HG03039 (cell line): ENCODE results near the gene TRPV2.
A peak's percentile ranks its signal among the peaks of the same experiment; 100 is the strongest.

Experiments
- ATAC-seq: cut with Tn5 transposase; IDR thresholded peaks from one replicate; pipeline ENCODE4 v1.9.1; 2021; ENCODE audit warnings: mild to moderate bottlenecking, moderate library complexity; ENCODE audit not compliant: unreplicated experiment

Gene TRPV2

DNA sequence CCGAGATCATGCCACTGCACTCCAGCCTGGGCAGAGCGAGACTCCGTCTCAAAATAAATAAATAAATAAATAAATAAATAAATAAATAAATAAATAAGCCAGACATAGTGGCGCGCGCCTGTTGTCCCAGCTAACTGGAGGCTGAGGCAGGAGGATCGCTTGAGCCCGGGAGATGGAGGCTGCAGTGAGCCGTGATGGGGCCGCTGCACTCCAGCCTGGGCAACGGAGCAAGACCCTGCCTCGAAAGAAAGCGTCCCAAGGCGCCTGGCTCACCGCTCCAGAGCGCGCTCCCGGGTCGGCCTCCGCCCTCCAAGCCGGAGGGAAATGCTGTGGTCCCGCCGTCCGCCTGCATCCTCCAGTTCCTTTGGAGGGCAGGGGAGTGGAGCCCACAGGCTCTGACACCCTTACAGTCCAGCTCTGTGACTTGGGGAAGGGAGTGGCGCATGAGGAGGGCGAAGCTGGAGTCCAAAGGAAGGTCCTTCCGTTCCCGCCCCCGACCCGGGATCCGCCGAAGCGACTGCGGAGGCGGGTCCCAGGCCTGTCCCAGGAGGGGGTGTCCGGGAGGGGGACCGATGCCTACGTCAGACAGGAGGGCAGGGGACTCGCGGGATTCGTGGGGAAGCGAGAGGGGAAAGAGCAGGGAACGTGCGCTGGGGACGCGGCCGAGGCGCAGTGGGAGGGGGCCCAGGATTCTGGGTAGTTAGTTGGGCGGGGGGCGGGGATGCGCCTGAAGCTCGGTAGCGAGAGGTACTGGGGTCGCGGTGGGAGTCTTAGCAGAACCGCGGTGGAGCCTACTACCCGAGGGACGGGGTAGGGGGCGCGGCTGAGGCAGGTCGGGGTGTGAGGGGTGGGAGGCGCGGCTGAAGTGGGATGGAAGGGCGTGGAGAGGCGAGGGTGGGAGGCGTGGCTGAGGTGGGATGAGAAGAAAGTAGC is 8.4 kb upstream of the TRPV2 start:
- no peak for ATAC-seq

DNA sequence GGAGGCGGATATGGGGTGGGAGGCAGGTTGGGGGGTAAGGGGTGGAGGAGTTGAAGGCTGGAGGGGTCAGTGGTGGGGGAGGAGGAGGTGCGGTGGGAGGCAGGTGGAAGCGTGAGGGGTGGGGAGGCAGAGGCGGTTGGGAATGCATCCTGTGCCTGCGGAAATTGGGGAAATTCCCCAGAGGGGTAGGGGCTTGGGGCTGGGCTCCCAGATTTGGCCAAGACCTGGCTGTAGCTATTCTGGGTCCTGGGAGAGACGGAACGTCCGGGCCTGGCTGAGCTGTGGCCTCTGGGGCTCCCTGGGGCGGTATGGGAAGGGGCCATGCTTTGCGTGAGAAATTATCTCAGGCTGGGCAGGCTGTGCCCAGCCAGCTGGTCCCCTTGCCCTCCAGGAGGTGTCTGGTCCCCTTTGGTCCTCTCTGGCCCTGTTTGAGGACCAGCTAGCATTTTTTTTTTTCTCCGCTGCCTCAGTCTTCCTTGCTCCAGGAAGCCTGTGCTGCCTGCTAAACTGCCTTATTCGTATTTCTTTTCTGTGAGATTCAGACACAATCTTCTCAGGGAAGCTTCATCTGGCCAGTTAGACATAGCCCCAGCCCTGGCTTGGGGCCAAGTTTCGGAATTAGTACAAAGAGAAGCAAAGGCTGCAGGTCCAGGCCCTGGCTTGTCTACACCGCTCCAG is 7.3 kb upstream of the TRPV2 start:
- peak; percentile 73 for ATAC-seq

DNA sequence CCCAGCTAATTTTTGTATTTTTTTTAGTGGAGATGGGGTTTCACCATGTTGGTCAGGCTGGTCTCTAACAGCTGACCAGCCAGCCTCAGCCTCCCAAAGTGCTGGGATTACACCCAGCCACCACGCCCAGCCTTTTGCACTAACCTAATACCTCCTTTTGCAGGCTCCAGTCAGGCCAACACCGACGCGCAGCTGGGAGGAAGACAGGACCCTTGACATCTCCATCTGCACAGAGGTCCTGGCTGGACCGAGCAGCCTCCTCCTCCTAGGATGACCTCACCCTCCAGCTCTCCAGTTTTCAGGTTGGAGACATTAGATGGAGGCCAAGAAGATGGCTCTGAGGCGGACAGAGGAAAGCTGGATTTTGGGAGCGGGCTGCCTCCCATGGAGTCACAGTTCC is 2.0 kb downstream of the TRPV2 start:
- ATAC-seq: no peak

DNA sequence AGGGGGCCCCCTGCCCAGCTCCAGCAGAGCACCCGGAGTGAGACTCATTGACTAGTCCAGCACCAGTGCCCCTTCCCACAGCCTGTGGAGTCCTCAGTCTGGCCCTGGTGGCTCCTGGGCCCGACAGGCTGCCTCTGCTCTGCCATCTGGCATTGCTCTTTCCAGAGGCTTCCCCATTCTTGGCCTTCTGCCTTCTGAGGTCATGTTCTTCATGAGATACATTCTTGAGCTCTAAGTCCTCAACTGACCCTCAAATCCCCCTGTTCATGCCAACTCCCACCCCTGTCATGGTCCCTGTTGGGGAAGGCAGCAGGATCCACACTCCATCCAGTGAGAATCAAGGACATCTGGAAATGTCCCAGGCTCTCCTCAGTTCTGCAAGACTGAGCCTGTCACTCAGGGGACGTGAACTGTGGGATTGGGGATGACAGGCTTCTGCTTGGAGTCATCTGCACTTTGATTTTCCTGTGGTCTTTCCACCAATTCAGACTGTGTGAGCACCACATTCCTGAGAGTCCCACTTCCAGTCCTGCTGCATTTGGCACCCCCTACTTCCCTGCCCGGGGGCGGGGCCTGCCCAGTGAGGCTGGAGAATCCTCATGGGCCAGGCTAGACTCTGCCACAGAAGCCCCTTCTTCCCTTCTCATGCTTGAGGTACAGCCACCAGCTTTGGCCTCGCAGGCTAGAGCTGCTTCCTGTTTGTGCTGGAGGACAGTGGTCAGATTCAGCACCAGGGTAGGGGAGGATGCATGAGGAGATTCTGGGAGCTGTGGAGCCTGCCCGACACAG is 2.7 kb downstream of the TRPV2 start:
- ATAC-seq: no peak

DNA sequence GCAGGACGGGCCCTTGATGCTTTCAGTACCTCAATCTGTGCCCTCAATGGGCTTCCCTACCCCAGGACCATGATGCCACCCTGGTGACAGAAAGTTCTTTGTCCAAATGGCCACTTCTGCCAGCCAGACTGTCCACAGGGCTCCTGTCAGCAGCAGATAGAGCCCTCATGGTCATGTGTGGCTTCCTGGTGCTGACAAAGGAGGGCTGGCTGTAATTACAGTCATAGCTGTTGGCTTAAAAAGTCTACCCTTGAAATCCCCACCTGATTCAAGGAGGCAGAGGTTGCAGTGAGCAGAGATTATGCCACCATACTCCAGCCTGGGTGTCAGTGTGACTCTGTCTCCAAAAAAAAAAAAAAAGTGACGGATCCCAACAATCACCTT is 3.3 kb downstream of the TRPV2 start:
- ATAC-seq: no peak

DNA sequence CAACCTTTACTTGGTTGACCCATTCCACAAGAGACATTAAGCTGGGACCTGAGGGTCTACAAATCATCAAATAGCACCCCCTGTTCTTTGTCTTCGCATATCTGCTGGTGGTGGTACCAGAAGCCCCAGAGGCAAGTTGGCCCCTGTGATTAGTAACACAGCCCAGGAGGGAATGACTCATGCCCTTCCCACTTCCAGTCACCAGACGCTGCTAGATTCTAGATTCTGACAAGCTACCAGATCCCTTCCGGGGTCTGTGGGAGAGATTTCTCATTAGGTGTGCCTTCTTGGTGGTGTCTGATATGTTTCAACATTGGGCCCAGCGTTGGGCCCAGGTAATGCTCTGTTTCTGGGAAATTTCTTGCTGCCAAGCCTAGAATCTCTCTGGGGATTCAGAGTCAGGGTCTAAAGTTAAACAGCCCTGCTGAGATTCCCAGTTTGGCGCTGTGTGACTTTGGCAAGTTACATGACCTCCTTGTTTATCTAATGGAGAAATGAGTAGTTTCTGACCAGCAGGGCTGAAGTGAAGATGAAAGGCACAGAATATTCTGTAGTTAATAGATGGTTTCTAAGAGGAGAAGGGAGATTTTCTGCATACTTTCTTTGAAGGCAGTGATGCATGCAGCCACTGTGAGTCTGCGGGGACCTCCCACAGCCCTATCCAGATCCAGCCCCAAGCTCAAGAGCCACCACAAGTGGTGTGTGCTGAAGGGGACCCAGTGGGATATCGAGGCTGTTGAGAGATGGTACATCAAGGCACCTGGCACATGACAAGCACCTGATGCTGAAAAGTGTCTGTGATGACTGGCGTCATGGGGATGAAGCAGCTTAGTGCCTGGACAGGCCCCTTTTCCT is 3.9 kb downstream of the TRPV2 start:
- peak; percentile 31 for ATAC-seq

DNA sequence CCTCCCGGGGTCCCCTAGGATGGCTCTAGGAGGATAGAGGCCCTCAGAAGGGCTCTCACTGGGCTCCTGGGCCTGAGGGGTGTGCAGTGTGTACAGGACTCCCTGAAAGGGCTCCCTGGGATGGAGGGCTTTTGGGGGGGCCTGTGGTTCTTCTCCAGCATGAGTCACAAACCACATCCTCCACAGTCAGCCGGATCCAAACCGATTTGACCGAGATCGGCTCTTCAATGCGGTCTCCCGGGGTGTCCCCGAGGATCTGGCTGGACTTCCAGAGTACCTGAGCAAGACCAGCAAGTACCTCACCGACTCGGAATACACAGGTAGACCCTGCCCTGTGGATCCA is 4.5 kb downstream of the TRPV2 start:
- no peak for ATAC-seq

DNA sequence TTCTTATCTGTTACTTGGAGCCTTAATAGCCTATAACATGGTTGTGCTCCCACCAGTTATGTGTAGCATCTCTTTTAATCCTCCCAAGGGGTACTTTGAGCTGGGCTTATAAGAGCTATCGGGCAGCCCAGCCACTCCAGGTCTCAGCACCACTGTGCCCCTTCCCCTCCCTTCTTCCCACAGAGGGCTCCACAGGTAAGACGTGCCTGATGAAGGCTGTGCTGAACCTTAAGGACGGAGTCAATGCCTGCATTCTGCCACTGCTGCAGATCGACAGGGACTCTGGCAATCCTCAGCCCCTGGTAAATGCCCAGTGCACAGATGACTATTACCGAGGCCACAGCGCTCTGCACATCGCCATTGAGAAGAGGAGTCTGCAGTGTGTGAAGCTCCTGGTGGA is 7.0 kb downstream of the TRPV2 start:
- no peak for ATAC-seq

DNA sequence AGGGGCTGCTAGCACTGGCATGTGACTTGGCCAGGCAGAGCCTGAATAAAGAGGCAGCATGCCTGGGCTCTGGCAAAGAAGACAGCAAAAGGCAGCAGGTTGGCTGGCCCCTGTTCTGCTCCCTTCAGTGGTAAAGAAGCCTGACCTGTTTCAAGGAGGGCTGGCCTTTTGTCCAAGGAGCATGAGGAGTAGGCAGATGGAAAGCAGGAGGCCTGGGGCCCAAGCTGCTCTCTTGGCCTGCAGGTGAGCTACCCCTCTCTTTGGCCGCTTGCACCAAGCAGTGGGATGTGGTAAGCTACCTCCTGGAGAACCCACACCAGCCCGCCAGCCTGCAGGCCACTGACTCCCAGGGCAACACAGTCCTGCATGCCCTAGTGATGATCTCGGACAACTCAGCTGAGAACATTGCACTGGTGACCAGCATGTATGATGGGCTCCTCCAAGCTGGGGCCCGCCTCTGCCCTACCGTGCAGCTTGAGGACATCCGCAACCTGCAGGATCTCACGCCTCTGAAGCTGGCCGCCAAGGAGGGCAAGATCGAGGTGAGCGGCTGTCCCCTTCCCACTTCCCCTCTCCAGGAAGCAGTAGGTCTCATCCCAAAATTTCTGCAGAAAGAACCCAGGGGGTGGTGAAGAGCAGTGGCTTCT is 8.0 kb downstream of the TRPV2 start:
- no peak for ATAC-seq

DNA sequence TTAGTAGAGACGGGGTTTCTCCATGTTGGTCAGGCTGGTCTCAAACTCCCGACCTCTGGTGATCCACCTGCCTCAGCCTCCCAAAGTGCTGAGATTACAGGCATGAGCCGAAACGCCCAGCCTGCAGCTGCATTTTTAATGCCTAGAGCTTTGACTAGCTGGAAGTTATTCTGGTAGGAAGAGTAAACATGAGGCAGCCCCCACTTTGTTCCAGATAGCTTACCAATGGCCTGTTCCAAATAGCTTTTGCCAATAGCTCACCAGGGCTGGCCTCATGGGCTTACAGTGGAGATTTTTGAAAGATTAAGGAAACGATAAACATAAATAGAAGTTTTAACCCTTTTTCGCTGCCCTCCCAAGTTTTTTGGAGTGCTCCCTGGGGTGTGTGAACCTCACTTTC is 9.8 kb downstream of the TRPV2 start:
- ATAC-seq: no peak

DNA sequence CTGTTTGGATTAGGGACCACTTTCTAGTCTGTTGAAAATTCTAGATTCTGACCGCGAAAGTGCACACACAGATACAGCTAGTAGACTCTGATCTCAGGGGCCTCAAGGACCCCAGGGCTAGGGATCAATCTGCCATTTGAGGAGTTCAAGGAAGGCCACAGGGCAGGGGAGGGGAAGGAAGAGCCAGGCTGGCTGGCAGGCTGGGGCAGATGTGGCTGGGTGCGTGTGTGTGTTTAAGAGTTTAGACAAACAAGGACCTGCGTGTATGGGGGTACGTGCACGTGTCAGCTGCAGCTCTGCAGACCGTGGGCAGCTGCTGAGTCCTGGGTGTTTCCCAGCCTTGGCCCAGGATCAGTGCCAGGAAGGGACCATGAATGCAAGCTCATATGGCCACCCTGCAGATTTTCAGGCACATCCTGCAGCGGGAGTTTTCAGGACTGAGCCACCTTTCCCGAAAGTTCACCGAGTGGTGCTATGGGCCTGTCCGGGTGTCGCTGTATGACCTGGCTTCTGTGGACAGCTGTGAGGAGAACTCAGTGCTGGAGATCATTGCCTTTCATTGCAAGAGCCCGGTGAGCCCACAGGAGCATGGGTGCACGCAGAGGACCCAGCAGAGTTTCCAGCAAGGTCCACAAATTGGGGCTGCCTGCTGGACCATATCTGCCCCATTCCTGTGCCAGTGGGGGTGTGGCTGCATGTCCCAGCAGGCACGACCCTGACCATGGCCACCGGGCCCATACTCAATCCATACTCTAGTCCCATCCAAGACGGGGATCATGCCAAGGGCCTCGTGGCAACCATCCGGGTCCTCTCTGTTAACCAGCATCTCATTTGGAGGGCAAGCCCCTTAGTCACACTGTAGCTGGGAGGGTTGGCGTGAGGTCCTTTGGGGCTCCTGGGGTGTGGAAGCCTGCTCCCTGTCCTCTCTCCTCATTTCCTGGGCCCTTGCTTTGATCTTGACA is 10.6 kb downstream of the TRPV2 start:
- ATAC-seq: no peak

DNA sequence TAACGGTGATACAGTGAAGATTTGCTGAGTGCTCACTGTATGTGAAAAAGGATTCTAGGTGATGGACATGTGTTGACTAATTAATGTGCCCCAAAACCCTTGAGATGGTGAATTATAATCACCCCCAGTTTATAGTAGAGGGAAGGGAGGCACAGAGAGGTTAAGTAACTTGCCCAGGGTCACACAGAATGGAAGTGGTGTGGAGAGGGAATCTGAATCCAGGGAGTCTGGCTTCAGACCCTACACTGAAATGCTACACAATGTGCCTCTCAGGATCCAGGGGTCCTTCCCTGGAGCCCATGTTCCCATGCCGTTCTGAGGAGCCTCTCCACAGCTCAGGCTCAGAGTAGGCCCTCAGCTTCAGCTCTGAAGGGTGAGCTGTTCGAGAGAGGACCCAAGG is 11.6 kb downstream of the TRPV2 start:
- no peak for ATAC-seq

DNA sequence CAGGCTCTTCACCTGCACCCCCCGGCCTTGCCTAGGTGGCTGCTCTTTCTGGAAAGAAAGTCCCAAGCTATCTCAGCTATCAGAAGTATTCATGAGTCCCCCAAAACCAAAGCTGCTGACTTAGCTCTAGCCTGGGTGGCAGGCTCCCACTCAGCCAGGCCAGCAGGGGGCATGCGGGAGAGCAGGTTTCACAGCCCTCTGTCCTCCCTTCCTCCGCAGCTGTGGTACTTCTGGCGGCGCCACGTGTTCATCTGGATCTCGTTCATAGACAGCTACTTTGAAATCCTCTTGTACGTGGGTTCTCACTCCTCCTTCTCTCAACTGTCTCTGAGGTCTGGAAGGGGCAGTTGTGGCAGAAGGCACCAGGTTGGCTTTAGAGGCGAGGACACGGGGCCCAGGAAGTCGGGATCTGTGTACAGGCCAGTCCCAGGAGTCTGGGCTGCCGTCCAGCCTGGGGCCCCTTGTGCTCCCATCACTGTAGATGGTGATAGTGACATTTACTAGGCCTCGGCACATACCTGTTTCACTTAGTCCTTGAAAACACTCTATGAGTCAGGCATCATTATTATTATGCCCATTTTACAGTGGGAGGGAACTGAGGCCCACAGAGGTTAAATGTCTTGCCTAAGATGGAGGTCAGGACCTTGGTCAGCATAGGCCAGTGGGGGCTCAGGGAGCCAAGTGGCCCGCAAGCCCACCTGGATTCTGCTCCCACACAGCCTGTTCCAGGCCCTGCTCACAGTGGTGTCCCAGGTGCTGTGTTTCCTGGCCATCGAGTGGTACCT is 12.9 kb downstream of the TRPV2 start:
- no peak for ATAC-seq

DNA sequence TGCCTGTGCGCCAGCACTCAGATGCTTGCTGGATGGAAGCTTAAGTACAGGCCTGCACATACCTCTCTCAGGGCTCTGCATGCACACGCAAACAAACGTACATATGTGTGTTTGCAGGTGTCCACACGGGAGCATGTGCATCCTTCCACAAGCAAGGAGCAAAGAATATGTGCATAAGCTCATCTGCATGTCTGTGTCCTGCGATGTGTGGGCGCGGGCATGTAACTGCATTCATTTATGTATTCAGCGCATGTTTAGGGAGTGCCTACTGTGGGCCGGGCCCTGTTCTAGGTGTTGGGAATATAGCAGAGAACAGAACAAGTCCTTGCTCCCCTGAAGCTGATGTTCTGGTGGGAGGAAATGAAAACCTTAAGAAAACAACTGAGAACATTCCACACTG is 13.7 kb downstream of the TRPV2 start:
- no peak for ATAC-seq

DNA sequence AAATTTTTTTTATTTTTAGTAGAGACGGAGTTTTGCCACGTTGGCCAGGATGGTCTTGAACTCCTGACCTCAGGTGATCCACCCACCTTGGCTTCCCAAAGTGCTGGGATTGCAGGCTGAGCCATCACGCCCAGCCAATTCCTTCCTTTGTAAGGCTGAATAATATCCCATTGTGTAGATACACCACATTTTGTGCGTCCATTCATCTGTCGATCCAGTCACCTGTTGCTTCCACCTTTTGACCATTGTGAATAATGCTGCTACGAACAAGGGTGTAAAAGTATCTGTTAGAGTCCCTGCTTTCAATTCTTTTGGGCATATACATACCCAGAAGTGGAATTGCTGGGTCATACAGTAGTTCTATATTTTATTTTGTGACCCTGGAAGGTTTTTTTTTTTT is 15.3 kb downstream of the TRPV2 start:
- no peak for ATAC-seq

DNA sequence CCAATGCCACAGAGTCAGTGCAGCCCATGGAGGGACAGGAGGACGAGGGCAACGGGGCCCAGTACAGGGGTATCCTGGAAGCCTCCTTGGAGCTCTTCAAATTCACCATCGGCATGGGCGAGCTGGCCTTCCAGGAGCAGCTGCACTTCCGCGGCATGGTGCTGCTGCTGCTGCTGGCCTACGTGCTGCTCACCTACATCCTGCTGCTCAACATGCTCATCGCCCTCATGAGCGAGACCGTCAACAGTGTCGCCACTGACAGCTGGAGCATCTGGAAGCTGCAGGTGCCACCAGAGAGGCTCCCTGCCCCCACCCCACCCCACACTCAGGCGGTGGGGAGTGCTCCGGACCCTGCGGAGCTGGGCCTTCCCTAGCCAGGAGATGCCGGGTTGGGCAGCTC is 16.6 kb downstream of the TRPV2 start:
- no peak for ATAC-seq

DNA sequence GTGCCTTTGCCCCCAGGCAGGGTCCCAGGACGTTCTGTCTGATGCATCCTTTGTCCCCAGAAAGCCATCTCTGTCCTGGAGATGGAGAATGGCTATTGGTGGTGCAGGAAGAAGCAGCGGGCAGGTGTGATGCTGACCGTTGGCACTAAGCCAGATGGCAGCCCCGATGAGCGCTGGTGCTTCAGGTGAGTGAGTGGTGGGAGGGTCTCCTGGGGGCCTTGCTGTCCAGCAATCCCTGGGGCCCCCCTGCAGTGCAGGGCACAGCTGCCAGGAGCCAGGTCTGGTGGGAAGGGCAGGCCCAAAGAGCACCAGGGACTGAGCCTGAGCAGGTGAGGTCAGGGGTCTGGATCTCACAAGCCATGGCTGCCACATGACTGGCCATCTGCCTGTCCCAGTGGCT is 18.1 kb downstream of the TRPV2 start:
- no peak for ATAC-seq

DNA sequence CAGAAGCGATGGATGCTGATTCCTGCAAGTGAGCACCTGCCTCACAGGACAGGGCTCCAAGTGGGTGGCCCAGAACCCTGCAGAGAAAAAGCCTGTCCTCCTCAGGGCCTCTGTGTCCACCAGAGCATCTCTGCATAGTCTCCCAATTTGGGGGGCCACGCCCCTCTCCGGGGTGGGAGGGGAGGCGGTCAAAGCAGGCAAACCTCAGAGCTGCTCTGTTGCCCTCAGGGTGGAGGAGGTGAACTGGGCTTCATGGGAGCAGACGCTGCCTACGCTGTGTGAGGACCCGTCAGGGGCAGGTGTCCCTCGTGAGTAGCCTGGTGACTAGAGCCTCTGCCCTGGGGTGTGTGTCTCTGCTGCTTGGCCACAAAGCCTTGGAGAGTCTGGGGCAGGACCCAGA is 19.3 kb downstream of the TRPV2 start:
- no peak for ATAC-seq
